Caco-2 (cell line): ENCODE measurements around the gene NKAIN2. TPM values are rescaled to one million over a fixed set of nuclear protein-coding genes. Genes with fewer than 3 reads are reported as not detected.
"Not testable (repeated sequence)": the region's sequence is repeated elsewhere in the genome, so short reads cannot be mapped to it uniquely, and the experiment has no call there.

Source experiments
- BruUV-seq: library from RNA; stranded (reverse); fragments of 400-500 nt; replicated peaks from 2 replicates; lab custom pipeline; 2021; lab: Mats Ljungman, UMichigan
- CTCF ChIA-PET: fragments of 300-600 bp; sonication (Branson Sonifier 250); formaldehyde crosslinking; loops from one replicate; lab custom pipeline; 2022; ENCODE audit warnings: antibody characterized with exemption; lab: Charles Lee
- POLR2A ChIA-PET: fragments of 300-600 bp; sonication (Branson Sonifier 250); formaldehyde crosslinking; loops from one replicate; lab custom pipeline; 2022; ENCODE audit warnings: antibody characterized with exemption; lab: Charles Lee
- DNase-seq, 2 experiments: peaks; one replicate each; pipeline versions ENCODE4 v3.0.0 to v3.0.0-alpha.2; 2020 to 2022
- H3K27me3 ChIP-seq: replicated peaks from 2 replicates; pipeline ENCODE4 v1.6.0; 2011; ENCODE audit warnings: low read length; ENCODE audit not compliant: control insufficient read depth, insufficient read depth
- H3K36me3 ChIP-seq: 2 replicates; pipeline ENCODE4 v1.5.1; 2011; ENCODE audit warnings: low read length; ENCODE audit not compliant: control insufficient read depth, insufficient read depth
- H3K4me1 ChIP-seq: fragments of 250-450 bp; sonication (Bioruptor Pico); 2 replicates; pipeline ENCODE4 v1.5.1; 2020; ENCODE audit warnings: mild to moderate bottlenecking
- H3K4me3 ChIP-seq: 2 replicates; pipeline ENCODE4 v1.5.1; 2011; ENCODE audit warnings: low read depth, mild to moderate bottlenecking, control low read depth, low read length
- H3K9me3 ChIP-seq: fragments of 250-450 bp; sonication (Bioruptor Pico); 2 replicates; pipeline ENCODE4 v1.5.1; 2020; ENCODE audit warnings: mild to moderate bottlenecking, moderate library complexity
- H3K27ac Mint-ChIP-seq: one replicate; pipeline ENCODE4 v1.8.0; 2022; ENCODE audit warnings: mixed read lengths; ENCODE audit not compliant: unreplicated experiment
- H3K27me3 Mint-ChIP-seq: one replicate; pipeline ENCODE4 v1.8.0; 2022; ENCODE audit warnings: mixed read lengths; ENCODE audit not compliant: insufficient read depth, unreplicated experiment
- H3K36me3 Mint-ChIP-seq: one replicate; pipeline ENCODE4 v1.8.0; 2022; ENCODE audit warnings: mild to moderate bottlenecking, mixed read lengths; ENCODE audit not compliant: insufficient read depth, unreplicated experiment
- H3K4me1 Mint-ChIP-seq: one replicate; pipeline ENCODE4 v1.8.0; 2022; ENCODE audit warnings: low read depth, mixed read lengths; ENCODE audit not compliant: unreplicated experiment
- H3K4me3 Mint-ChIP-seq: one replicate; pipeline ENCODE4 v1.8.0; 2022; ENCODE audit warnings: mild to moderate bottlenecking, moderate library complexity, mixed read lengths; ENCODE audit not compliant: unreplicated experiment
- H3K9me3 Mint-ChIP-seq: one replicate; pipeline ENCODE4 v1.8.0; 2022; ENCODE audit warnings: mixed read lengths; ENCODE audit not compliant: unreplicated experiment
- CTCF ChIP-seq, 2 experiments: fragments of 200-600 bp in 1 of 2; IDR thresholded peaks; 1 replicate in 1 of 2; 2 replicates in 1 of 2; pipeline versions ENCODE4 v1.5.1 to v1.8.0; 2011 to 2022; ENCODE audit warnings: antibody characterized with exemption in 1 of 2, control low read depth in 1 of 2, inconsistent platforms in 1 of 2, low read depth in 1 of 2, low read length in 1 of 2, mild to moderate bottlenecking in 1 of 2, moderate library complexity in 1 of 2; ENCODE audit not compliant: insufficient read depth in 1 of 2, severe bottlenecking in 1 of 2, unreplicated experiment in 1 of 2
- intact Hi-C: fragments of 100-400 bp; cut with micrococcal nuclease; formaldehyde crosslinking; loops from one replicate; pipeline ENCODE4 v1.10.0; 2022; ENCODE audit not compliant: unreplicated experiment
- total RNA-seq: library from RNA; stranded (reverse); gene quantifications from 2 replicates; pipeline ENCODE4 v1.2.3, GENCODE V29; 2022

The NKAIN2 gene
- total RNA-seq, 1 experiment from 2014 or later, result not detected

- no peak overlapping the region for H3K4me3 ChIP-seq
- H3K36me3 Mint-ChIP-seq, result no peaks in the 10 kb centered on the region
- no peaks in the 10 kb centered on the region for H3K9me3 ChIP-seq
- no peak overlapping the region for H3K27ac Mint-ChIP-seq
- intact Hi-C loops, result no loop called here
- no peaks in the 10 kb centered on the region for H3K4me1 ChIP-seq
- CTCF ChIA-PET, result no interaction called here
- TF ChIP-seq CTCF (IDR thresholded peaks at IDR 0.05; ENCODE audit: insufficient read depth in 1 of 2, low read depth in 1 of 2, low read length in 1 of 2, severe bottlenecking in 1 of 2, unreplicated experiment in 1 of 2), result no peak
- H3K9me3 Mint-ChIP-seq, result no peaks in the 10 kb centered on the region
- H3K36me3 ChIP-seq, result no peaks in the 10 kb centered on the region
- no peaks in the 10 kb centered on the region for H3K27me3 ChIP-seq
- DNase-seq, result no peak
- no peak overlapping the region for H3K4me3 Mint-ChIP-seq
- H3K4me1 Mint-ChIP-seq, result no peaks in the 10 kb centered on the region
- POLR2A ChIA-PET, result no interaction called here
- H3K27me3 Mint-ChIP-seq, result no peaks in the 10 kb centered on the region
- BruUV-seq, result no TSS peak
Measured at GRCh38 chr6:124294574-124295200, 491.0 kb downstream of the NKAIN2 start.

DNA sequence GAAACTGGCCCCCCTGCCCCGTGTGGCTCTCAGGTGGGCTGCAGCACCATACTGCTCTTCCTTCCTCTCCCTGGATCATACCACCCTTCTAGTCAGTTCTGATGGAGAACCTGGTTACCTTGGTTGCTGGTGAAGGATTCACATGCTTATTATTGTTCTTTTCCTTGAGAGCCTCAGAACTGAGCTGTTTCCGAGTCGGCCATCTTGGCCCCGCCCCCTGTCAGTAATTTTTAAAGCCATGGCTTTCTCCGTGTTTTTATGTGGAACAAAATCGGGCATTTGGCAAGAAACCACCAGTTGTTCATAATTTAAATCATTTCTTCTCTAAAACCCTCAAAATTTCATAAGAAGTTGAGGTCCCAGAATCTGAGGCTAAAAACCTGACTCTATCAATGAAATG is 493.8 kb downstream of the NKAIN2 start:
- H3K4me3 ChIP-seq, result no peak overlapping the region
- POLR2A ChIA-PET, result no interaction called here
- TF ChIP-seq CTCF (IDR thresholded peaks at IDR 0.05; ENCODE audit: insufficient read depth in 1 of 2, low read depth in 1 of 2, low read length in 1 of 2, severe bottlenecking in 1 of 2, unreplicated experiment in 1 of 2), result no peak
- Mint-ChIP-seq H3K4me1 (no peaks in the 10 kb centered on the region), H3K27ac (no peak overlapping the region), H3K36me3 (no peaks in the 10 kb centered on the region), H3K27me3 (no peaks in the 10 kb centered on the region), H3K9me3 (no peaks in the 10 kb centered on the region), H3K4me3 (no peak overlapping the region)
- CTCF ChIA-PET, result no interaction called here
- no peaks in the 10 kb centered on the region for H3K36me3 ChIP-seq
- no peaks in the 10 kb centered on the region for H3K27me3 ChIP-seq
- no TSS peak for BruUV-seq
- no peak for DNase-seq
- no peaks in the 10 kb centered on the region for H3K4me1 ChIP-seq
- H3K9me3 ChIP-seq, result no peaks in the 10 kb centered on the region
- intact Hi-C loops, result no loop called here

GRCh38 chr6:124298730-124299129 is 495.1 kb downstream of the NKAIN2 start:
- Histone ChIP-seq H3K4me3 (no peak overlapping the region), H3K36me3 (no peaks in the 10 kb centered on the region), H3K27me3 (no peaks in the 10 kb centered on the region), H3K9me3 (no peaks in the 10 kb centered on the region), H3K4me1 (no peaks in the 10 kb centered on the region)
- no peak overlapping the region for H3K27ac Mint-ChIP-seq
- H3K27me3 Mint-ChIP-seq, result no peaks in the 10 kb centered on the region
- no peaks in the 10 kb centered on the region for H3K4me1 Mint-ChIP-seq
- no TSS peak for BruUV-seq
- ChIA-PET POLR2A (no interaction called here), CTCF (no interaction called here)
- no peak overlapping the region for H3K4me3 Mint-ChIP-seq
- H3K36me3 Mint-ChIP-seq, result no peaks in the 10 kb centered on the region
- intact Hi-C loops, result no loop called here
- no peak for DNase-seq
- TF ChIP-seq CTCF (IDR thresholded peaks at IDR 0.05; ENCODE audit: insufficient read depth in 1 of 2, low read depth in 1 of 2, low read length in 1 of 2, severe bottlenecking in 1 of 2, unreplicated experiment in 1 of 2), result no peak
- H3K9me3 Mint-ChIP-seq, result no peaks in the 10 kb centered on the region

DNA sequence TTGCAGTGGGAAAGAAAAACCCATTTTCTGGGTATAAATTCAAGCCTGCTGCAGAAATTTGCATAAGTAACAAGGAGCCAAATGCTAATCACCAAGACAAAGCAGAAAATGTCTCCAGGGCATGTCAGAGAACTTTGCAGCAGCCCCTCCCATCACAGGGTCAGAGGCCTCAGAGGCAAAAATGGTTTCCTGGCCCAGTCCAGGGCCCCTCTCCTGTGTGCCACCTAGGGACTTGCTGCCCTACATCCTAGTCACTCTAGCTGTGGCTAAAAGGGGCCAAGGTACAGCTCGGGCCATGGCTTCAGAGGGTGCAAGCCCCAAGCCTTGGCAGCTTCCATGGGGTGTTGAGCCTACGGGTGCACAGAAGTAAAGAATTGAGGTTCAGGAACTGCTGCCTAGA is 497.2 kb downstream of the NKAIN2 start:
- H3K36me3 Mint-ChIP-seq, H3K27me3 ChIP-seq, H3K4me3 Mint-ChIP-seq, CTCF ChIA-PET, H3K4me1 ChIP-seq, intact Hi-C loops, H3K9me3 ChIP-seq, H3K9me3 Mint-ChIP-seq, POLR2A ChIA-PET, H3K36me3 ChIP-seq, BruUV-seq, H3K4me3 ChIP-seq, H3K27me3 Mint-ChIP-seq, DNase-seq, H3K27ac Mint-ChIP-seq, H3K4me1 Mint-ChIP-seq: not testable (repeated sequence)
